Fibroblast of the conjunctiva (primary cell): ENCODE measurements around the gene VPS11.

Source experiments
- DNase-seq: peaks from one replicate; pipeline ENCODE4 v3.0.0-alpha.2; 2010; ENCODE audit warnings: low read depth

VPS11 gene

DNA sequence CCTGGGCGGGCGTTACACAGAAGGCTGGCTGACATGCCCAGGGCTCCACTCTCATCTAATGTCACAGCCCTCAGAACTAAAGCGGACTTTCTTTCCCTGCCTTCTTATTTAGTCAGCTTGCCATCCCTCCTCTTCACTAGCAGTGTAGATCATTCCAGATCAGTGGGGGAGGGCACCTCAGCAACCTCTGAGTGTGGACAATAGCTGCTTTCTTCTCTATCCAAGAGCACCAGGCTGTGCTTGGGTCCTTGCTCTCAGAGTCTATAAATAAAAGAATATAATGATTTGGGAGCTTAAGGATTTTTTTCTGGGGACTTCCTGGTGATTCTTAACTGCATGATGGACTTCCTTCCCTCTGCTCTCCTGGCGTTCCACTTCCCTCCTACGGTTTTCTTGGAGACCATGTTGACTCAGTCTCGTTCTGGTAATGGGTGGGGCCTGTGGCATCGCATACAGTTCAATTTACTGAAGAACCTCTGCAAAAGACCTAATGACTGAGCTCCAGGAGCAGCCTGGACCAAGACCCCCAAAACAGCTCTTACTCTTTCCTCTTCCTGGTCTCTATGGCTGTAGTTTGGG lies 14.2 kb downstream of the VPS11 start:
- no peak for DNase-seq

DNA sequence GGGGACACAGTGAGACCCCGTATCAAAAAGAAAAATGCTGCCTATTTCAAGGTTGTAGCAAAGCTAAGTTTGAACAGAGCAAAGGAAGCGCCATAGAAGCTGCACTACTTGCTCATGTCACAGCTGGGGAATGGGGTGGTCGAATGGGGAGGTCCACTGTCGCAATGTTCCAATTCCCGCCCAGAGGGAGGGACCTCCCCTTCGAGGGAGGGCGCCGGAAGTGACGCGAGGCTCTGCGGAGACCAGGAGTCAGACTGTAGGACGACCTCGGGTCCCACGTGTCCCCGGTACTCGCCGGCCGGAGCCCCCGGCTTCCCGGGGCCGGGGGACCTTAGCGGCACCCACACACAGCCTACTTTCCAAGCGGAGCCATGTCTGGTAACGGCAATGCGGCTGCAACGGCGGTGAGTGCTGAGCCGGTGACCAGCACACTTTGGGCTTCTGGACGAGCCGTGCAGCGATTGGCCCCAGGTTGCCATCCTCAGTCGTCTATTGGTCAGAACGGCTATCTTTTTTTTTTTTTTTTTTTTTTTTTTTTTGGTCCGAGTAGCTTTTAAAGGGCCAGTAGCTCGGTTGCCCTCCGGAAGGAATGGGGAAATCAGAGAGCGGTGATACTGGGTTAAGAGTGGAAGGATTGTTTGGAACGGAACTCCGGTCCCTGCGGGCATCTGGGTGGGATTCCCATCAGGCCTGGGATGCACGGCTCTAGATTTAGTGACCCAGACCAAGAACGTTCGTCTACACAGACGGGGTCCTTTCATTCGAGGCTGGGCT lies 17.2 kb downstream of the VPS11 start, which contains the start of gene HMBS:
TSS of gene HMBS (plus strand) at position 219 of the 774 bp plus-strand sequence. CDS start at position 372, 153 bp downstream.
- DNase-seq: peak; percentile 86

DNA sequence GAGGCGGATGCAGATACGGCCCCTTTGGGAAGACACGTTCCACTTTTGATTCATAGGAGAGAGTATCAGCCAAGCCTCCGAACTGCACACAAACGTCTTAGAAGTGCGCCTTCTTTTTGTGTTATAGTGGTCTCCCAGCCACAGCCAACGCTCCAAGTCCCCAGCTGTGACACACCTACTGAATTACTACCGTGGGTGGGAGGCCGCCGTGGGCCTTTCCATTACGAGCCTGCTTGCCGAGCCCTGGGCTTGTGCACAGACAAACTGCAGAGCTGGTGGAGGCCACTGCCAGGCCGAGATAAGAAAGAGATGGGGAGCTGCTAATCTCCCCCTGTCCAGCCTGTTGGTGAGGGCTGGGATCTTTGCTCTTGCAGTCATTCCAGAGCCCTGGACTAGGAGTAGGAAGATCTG lies 17.8 kb downstream of the VPS11 start:
- no peak for DNase-seq

DNA sequence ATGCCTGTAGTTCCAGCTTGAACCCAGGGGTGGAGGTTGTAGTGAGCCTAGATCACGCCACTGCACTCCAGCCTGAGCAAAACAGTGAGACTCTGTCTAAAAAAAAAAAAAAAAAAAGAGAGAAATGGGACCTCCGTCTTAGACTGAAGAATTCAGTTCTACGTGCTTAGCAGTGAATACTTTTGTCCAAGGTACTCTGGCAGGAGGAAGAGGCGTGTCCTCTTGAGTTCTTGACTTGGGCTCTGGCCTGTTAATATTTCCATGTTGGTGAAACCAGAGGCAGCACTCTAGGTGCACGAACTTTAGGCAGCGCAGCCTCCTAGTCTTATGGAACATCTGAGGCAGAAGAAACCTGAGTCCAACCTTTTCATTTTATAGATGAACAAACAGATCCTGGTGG lies 19.5 kb downstream of the VPS11 start:
- no peak for DNase-seq

DNA sequence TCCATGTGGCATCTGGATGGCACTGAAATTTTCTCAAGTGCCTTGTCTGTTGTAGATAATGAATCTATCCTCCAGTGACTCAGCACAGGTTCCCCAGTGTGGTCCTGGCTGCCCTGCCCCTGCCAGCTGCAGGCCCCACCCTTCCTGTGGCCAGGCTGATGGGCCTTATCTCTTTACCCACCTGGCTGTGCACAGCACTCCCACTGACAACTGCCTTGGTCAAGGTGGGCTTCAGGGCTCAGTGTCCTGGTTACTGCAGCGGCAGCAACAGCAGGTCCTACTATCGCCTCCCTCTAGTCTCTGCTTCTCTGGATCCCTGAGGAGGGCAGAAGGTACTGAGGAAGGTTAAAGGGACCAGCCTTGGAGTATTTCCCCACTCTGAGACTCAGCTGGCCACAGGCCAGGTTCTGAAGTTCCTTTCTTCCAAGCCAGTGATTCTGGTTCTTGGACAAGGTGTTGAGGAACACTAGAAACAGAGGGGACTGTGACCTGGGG lies 20.2 kb downstream of the VPS11 start:
- no peak for DNase-seq

DNA sequence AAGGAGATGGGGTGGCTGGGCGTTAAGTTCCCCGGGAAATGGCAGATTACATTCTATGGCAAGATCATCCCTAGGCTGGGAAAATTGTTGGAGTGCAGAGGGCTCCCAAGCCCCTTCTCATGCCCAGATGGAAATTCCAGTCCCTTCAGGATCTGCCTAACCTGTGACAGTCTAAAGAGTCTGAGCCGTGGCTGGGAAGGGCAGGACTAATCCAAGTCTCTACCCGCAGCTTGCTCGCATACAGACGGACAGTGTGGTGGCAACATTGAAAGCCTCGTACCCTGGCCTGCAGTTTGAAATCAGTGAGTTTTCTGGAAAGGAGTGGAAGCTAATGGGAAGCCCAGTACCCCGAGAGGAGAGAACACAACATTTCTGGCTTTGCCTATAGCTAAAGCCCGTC lies 20.8 kb downstream of the VPS11 start:
- DNase-seq: no peak

DNA sequence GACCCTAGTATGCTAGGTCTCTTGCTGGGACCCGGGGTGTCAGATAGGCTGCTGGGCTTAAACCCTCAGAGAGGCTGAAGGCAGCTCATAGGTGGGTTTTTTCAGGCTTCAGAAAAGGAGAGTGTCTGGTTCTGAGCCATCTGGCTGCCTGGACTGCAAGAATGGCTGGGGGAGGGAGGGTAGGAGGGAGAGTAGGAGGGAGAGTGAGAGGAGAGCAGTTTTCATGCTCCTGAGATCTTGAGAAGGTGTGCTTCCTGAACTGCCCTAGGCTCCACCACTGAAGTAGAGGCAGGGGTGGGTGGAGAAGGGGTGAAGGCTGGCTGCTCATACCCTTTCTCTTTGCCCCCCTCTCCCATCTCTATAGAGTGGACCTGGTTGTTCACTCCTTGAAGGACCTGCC lies 21.7 kb downstream of the VPS11 start:
- DNase-seq: no peak

DNA sequence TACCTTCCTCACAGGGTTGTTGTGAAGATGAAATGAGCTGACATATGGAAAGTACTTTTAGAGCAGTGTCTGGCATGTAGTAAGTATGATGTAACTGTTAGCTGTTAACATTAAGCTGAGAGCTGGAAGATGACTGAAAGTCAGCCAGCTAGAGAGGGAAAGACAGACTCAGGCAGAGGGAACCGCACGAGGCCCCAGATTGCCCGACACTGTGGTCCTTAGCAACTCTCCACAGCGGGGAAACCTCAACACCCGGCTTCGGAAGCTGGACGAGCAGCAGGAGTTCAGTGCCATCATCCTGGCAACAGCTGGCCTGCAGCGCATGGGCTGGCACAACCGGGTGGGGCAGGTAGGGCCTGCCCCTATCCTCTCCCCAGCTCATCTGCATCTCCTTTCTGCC lies 23.6 kb downstream of the VPS11 start:
- no peak for DNase-seq

DNA sequence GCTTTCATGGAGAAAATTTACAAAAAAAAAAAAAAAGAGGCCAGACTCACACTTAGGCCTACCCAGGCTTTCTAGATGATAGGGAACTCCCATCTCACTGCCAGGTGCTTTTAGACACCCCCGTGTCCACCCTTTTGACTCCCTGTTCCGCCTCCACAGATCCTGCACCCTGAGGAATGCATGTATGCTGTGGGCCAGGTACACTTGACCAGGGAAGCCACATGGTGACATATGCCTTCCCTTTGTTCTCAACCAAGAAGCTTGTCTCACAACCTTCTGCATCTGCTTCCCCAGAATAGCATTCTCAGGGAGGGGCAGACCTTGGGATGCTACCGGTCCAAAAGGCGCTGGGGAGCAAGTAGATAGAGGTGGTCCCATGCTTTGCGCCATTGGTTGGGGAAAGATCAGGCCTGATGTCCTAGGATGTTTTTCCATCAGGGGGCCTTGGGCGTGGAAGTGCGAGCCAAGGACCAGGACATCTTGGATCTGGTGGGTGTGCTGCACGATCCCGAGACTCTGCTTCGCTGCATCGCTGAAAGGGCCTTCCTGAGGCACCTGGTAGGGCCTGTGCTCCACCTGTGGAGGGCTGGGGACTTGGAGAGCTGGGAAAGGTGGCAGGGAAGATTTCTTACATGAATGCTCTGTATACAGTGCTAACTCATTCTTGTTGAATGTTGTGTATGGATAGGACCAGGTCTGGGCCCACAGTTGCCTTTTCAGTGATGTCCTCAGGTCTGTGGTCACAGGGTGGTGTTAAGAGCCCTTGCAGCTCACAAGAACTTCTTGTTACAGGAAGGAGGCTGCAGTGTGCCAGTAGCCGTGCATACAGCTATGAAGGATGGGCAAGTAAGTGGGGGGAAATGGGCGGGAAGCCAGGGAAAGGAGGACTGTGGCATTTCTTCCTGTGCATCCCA lies 24.6 kb downstream of the VPS11 start:
- no peak for DNase-seq

DNA sequence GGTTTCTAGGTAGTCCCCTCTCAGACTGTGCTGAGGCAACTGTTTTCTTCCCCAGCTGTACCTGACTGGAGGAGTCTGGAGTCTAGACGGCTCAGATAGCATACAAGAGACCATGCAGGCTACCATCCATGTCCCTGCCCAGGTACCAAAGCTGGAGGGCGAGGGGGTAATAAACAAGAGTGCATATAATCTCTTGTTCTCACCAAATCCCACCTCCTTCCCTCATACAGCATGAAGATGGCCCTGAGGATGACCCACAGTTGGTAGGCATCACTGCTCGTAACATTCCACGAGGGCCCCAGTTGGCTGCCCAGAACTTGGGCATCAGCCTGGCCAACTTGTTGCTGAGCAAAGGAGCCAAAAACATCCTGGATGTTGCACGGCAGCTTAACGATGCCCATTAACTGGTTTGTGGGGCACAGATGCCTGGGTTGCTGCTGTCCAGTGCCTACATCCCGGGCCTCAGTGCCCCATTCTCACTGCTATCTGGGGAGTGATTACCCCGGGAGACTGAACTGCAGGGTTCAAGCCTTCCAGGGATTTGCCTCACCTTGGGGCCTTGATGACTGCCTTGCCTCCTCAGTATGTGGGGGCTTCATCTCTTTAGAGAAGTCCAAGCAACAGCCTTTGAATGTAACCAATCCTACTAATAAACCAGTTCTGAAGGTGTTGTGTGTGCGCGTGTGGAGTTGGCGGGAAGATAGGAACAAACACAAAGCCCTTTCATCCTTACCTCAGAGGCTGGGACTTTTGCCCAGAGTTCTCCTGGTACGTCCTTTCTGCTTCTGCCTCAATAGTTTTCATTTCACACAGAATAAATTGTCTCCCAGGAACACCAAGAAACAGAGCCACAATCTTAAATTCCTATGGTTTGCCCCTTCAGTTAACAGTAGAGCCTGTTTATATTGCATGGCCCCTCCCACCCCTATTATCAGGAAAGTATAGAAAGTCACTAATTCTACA lies 25.5 kb downstream of the VPS11 start:
- DNase-seq: no peak

DNA sequence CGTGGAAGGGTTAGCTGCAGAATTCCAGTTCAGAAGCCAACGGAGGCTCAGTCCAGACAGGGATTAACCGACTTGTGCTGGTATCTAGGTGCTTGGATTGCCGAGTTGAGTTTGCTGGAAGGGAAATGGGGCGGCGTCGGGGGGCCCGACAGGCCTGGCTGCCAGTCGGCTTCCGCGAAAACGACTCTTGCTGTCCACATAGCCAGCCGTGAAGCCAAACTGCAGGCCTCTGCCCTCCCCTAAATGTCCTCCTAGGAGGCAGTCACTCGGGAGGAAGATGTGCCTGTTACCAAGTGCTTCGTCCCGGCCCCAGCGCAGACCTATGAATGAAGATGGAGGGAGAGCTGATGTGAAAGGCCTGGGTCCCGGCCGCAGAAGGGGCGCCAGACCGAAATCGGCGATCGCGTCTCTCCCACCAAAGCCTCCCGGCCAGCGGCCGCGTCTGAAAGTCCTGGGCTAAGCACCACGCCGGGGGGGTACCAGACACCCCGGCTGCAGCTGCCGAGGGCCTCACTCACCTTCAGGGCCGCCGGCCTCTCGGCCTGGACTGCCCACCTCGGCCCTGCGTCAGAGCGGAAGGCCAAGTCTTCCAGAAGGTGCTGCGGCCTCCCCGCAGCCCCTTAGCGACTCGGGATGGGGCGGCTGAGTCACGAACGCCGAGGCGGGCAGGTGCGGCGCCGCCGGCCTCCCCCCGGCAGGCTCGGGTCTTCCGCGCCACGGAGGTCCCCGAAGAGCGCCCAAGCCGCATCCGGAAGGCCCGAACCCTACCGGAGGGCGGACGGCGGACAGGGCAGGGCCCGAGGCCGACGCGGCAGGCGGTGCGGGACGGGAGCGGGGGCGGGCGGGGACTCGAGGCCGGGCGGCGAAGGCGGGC lies 26.6 kb downstream of the VPS11 start:
- no peak for DNase-seq

DNA sequence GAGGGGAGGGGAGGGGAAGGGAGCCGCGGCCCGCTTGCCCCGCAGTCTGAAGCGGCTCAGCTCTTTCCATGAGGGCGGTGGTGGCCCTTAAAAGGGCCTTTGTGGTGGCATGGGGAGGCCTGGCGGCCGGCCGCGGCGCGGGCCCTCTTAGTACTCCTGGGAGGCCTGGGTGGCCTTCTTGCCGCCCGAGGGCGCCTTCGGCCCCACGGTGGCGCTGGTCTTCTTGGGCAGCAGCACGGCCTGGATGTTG lies 27.1 kb downstream of the VPS11 start:
- peak; percentile 72 for DNase-seq

DNA sequence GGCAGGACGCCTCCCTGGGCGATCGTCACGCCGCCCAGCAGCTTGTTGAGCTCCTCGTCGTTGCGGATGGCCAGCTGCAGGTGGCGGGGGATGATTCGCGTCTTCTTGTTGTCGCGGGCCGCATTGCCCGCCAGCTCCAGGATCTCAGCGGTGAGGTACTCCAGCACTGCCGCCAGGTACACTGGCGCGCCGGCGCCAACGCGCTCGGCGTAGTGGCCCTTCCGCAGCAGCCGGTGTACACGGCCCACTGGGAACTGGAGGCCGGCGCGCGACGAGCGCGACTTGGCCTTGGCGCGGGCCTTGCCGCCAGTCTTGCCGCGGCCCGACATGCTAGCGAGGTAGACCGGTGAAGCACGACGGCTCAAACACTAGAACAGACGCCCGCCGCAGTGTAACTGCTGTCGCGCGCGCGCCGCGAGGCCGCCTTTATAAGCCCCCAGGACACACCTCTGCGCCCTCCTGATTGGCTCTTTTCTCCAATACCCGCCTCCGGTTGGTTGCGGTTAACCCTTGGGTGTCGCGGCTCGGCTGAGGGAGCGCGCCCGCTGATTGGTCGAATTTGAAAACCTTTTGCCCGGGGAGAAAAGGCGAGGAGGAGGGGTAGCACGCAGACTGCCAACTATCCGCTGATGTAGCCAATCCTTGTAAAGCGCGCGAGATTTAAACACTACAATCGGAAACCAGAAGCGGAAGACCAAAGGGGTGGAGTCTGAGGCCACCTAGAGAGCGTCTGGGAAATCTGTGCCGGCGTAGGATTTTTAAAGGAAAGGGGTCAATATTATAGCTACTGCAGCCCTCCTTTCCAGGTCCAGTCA lies 27.7 kb downstream of the VPS11 start:
- peak; percentile 99 for DNase-seq

DNA sequence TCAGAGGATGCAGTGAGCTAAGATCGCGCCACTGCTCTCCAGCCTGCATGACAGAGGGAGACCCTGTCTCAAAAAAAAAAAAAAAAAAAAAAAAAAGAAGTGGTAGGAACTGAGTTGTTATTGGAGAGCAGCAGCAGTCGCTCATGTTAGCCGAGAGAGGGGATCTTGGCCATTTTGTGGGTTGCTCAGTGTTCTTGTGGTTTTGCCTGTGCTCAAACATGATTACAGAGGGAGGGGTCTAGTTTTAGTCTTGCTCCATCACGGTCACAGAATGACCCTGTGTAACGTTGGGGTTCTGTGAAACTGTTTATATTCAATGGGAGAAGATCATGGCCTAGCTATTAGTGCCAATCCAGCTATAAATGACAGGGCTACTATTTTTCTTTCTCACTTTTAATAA lies 32.1 kb downstream of the VPS11 start:
- DNase-seq: no peak

DNA sequence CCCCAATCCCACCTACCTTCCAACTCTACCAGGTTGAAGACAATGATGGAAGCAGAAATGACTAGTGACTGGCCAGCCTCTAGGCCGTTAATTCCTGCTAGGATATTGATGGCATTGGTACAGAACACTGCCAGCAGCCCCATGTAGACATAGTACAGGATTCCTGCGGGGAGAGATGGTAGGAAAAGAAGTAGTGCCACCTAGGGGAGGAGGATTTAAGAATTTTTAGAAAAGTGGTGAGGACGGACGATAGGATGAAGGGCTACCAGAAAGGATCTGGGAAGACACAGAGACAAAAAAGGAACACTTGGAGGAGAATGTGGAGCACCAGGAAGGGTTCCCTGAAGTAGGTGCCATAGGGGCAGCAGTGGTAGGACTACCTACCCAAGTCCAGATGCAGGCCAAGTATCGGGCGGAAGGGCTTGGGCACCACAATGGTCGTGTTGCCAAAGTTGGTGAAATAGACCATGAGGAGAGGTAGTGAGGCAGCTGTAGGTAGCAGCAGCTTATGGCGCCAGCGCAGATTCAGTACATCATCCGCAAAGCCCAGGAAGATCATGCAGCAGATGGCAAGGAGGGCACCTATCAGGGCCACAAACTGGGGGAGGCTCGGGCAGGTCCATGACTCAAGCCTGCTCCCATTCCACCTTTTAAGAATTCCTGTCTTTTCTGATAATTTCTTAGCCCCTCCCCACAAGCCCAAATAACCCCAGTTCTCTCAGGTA lies 32.8 kb downstream of the VPS11 start:
- no peak for DNase-seq

DNA sequence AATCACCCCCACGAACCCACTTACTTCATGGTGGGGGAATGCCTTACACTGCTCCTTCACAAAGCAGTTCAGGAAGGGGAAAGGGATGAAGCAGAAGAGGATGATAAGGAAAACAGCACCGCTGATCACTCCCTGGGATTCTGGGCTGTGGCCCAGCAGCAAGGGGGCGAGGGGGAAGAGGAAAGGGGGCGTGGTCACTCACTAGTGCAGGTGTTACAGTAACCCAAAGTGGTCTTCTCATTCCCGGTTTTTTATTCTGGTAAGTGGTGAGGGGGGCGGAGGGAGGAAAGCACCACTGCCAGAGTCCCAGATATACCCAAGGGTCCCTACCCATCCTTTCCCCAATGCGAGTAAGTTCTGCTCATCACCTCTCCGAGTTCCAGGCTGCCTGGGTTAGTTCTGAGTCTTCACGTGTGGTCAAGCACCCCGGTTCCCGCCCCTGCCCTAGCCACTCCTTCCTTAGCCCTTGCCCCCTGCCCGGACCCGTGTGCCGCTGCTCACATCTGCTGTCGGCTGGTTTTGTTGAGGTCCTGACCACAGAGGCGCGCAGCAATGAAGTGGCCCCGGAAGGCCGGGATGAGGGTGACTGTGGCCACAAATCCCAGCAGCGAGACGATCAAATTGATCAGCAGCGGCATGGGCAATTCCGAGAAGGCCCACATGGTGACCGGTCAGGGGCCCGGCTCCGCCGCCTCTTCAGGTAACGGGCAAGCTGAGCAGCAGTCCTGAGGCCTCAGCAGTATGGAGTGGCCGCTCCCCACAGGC lies 33.6 kb downstream of the VPS11 start:
- DNase-seq: no peak

DNA sequence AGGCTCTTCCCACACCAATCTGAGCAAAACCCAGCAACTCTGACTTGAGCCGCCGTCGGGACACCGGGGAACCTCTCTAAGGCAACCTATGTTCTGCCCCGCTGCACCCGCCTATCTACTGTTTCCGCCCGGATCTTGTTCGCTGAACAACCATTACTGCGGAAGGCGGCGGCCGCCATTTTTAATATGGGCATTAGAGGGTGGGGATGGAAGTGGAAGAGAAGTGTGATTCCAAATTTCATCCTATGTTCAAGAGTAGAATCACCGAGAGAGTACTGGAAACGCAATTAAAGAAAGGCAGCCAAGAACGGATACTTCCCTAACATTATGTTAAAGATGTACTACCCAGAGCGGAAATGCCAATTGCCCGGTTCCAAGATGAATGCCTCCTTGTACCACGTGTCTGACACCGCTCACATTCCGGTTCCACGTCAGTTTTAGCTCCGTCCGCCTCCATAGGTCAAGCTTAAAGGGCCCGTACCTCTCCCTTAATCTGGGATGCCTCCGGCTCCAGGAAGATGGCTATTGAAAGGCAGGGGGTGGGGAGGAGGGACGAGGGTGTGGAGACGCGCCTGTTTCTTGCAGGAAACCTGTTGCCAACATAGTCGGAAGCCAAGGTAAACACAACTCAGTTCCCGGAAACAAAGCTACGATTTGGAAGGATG lies 34.3 kb downstream of the VPS11 start, which contains the start of gene DPAGT1:
TSS of gene DPAGT1 (minus strand) at position 95 of the 665 bp plus-strand sequence. CDS start 198 bp downstream, outside the sequence.
- DNase-seq: peak; percentile 97
